ENCODE results near the gene RGS9BP.
A peak's percentile ranks its signal among the peaks of the same experiment; 100 is the strongest.

RGS9BP gene

DNA sequence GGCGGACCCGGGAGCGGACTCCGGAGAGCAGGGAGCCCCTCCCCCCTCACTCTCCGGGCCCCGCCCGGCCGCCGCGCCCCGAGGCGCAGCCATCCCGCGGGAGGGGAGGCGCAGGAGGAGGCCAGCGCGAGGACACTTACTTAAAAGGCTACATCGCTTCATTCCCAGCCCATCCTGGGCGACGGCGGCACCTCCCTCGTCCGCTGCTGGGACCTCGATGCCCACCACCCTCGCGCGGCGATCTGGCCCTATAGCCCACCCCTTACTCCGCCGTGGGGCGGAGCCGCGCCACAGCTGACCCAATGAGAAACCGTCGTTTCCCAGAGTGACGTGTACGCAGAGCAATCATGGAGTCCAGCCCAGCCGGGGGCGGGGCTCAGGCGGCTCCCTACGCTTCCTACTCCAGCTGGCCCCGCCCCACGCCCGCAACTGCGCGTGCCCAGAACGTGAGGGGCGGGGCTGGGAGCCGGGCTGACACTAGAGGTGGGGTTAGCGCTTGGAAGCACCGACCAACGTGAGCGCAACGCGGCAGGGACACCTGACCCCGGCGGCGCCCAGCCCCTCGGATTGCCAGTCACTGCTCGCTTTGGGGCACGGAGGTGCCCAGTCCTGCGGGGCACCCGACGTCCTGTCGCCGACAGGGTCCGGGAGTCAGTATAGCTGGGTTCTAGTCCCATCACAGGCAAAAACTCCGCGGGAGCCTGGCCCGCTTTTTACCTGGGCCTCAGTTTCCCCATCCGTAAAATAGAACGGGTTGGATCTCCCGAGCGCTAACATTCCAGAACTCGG, 523 bp upstream of the RGS9BP start, which contains the start of gene ANKRD27:
TSS of gene ANKRD27 (minus strand) at position 250 of the 789 bp plus-strand sequence. CDS start 16,165 bp downstream, outside the sequence.
- TF ChIP-seq, protein P1, sequence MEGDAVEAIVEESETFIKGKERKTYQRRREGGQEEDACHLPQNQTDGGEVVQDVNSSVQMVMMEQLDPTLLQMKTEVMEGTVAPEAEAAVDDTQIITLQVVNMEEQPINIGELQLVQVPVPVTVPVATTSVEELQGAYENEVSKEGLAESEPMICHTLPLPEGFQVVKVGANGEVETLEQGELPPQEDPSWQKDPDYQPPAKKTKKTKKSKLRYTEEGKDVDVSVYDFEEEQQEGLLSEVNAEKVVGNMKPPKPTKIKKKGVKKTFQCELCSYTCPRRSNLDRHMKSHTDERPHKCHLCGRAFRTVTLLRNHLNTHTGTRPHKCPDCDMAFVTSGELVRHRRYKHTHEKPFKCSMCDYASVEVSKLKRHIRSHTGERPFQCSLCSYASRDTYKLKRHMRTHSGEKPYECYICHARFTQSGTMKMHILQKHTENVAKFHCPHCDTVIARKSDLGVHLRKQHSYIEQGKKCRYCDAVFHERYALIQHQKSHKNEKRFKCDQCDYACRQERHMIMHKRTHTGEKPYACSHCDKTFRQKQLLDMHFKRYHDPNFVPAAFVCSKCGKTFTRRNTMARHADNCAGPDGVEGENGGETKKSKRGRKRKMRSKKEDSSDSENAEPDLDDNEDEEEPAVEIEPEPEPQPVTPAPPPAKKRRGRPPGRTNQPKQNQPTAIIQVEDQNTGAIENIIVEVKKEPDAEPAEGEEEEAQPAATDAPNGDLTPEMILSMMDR (IDR thresholded peaks at IDR 0.05; ENCODE audit: low read length, missing control alignments): no peak
- DNase-seq (ENCODE audit: low read depth): peak; percentile 98
- peak within 1 kb of the TSS; percentile 90 for H3K4me3 ChIP-seq (replicated peaks; ENCODE audit: low read depth, low read length)

DNA sequence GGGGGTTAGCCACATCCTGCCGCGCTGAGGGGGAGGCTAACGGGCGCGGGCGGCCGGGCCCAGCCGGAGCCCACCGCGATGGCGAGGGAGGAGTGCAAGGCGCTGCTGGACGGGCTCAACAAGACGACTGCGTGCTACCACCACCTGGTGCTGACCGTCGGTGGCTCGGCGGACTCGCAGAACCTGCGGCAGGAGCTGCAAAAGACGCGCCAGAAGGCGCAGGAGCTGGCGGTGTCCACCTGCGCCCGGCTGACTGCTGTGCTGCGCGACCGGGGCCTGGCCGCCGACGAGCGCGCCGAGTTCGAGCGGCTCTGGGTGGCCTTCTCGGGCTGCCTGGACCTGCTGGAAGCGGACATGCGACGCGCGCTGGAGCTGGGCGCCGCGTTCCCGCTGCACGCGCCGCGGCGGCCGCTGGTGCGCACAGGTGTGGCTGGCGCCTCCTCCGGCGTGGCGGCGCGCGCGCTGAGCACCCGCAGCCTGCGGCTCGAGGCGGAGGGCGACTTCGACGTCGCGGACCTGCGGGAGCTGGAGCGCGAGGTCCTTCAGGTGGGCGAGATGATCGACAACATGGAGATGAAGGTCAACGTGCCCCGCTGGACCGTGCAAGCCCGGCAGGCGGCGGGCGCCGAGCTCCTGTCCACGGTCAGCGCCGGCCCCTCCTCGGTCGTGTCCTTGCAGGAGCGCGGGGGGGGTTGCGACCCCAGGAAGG, 692 bp downstream of the RGS9BP start:
- TF ChIP-seq, protein P1 (IDR thresholded peaks at IDR 0.05; ENCODE audit: low read length, missing control alignments): no peak
- peak overlapping the region; percentile 90 for H3K4me3 ChIP-seq (replicated peaks; ENCODE audit: low read depth, low read length)

DNA sequence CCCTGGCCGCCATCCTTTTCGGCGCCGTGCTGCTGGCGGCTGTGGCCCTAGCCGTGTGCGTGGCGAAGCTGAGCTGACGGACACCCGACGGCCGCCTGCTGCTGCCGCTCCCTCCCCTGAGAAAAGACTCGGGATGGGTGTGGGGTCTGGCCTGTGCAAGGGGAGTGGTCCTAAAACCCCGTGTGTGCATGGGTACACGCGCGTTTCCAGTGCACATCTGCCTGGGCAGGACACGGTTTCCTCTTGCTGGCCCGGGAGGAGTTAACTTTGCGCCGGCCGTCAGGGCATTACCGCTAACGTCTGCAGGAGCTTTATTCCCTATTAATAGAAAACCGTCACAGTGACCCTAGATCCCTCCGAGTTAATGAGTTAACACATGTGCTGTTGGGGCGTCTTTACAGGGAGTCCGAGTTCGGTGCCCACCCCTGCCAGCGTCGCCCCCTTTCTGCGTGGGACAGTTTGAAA, 1.3 kb downstream of the RGS9BP start:
- TF ChIP-seq, protein P1 (IDR thresholded peaks at IDR 0.05; ENCODE audit: low read length, missing control alignments): no peak
- DNase-seq (ENCODE audit: low read depth): no peak
- H3K4me3 ChIP-seq (replicated peaks; ENCODE audit: low read depth, low read length): no peak overlapping the region

More for the DNA sequence above, 692 bp downstream of the RGS9BP start:
- no peak for DNase-seq (ENCODE audit: low read depth)

DNA sequence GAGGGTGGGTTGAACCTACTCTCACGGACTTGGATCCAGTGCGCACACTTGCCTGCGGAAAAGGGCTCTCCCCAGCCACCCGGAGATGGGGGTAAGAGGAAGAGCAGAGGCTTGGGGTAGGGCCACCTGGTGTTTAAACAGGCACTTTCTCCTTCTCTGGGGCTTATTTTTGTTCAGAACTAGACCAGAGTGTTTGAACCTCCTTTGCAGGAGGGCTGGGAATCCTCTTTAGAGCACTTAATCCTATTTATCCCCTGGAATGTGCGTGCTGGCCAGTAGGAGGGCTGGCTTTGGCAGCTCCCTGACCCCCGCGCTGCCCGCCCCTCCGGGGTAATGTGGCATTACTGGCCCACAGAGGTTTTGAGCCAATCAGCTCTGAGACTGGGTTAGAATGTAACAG, 2.0 kb downstream of the RGS9BP start:
- H3K4me3 ChIP-seq (replicated peaks; ENCODE audit: low read depth, low read length): no peak overlapping the region
- TF ChIP-seq, protein P1 (IDR thresholded peaks at IDR 0.05; ENCODE audit: low read length, missing control alignments): no peak
- DNase-seq (ENCODE audit: low read depth): no peak

DNA sequence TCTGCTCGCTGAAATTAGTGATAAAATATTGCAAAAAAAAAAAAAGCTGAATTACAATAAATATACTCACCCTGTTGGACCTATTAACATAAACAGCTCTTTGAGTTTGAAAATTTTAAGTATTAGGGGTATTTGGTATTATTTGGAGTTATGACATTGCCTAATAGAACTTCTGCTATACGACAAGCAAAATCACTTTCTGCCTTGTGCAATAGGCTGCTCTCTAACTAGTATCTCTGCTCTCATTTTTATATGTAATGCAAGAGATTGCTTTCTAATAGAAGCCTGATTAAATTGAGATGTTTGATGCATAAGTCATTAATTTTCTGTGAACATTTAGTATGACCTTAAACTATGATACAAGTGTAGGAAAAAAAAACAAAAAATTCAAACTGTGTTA, 5.3 kb downstream of the RGS9BP start:
- no peak for DNase-seq (ENCODE audit: low read depth)
- TF ChIP-seq, protein P1 (IDR thresholded peaks at IDR 0.05; ENCODE audit: low read length, missing control alignments): no peak

DNA sequence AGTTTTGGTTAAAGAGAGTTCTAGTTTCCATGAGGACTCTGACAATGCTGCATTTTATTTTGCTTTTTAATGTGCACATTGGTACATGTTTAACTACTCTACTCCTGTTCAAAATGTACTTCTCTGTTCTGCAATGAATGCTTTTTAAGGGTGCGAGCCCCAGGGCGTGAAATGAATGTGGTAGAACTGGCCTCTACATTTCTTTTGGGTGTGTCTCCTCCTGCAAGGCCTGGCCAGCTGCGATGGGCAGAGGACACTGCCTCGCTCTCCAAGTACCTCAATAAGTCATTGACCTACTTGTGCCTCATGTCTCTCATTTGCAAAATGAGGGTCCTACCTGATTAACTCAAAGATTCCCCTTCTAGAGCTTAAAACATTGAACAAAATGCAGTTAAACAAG, 6.7 kb downstream of the RGS9BP start:
- TF ChIP-seq, protein P1 (IDR thresholded peaks at IDR 0.05; ENCODE audit: low read length, missing control alignments): no peak
- no peak overlapping the region for H3K4me3 ChIP-seq (replicated peaks; ENCODE audit: low read depth, low read length)
- DNase-seq (ENCODE audit: low read depth): no peak

More for the DNA sequence above, 5.3 kb downstream of the RGS9BP start:
- H3K4me3 ChIP-seq (replicated peaks; ENCODE audit: low read depth, low read length): no peak overlapping the region

All from fibroblast of pulmonary artery (primary cell).